NCI-H526 (cell line): ENCODE measurements around the gene PTPN1.

ENCODE experiments used
- DNase-seq, 2 experiments: peaks; one replicate each; lab custom pipeline; 2025; lab: John Stamatoyannopoulos, UW

Gene PTPN1

DNA sequence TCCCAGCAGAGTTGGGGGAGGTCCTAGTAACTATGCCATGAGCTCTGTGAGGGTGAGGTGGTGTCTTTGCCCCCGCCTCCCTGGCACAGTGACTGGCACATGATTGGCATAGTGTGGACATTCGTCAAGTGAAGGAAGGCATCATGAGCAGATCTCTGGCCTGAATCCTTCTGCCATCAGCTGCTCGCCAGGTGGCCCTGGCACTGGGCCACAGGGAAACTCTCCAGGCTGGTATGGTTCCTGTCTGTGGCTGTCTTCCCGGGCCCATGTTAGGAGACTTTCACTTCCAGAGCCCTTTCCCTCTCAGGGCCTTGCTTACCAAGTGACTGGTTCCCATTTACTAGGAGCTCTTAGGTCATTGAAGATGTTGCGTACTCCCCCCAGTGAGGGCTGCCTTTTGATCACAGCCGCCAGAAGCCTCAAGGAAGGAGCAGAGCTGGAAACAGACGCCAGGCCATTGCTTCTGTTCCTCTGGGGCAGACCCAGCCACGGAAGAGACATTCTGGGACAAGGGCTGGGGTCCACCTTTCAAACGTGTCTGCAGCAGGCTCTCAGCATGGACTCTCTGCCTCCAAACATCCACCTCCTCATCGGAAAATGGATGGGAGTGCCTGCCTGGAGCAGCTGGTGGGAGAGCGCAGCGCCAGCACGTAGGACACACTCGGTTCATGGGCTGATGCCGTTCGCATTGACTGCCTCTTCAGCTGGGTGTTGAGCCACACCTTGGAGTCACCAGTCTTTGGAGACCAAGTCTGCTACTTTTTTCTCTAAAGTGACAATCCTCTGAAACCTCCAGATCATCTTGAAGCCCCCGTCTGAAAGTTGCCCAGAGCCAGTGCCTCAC lies 67.2 kb downstream of the PTPN1 start:
- no peak for DNase-seq

DNA sequence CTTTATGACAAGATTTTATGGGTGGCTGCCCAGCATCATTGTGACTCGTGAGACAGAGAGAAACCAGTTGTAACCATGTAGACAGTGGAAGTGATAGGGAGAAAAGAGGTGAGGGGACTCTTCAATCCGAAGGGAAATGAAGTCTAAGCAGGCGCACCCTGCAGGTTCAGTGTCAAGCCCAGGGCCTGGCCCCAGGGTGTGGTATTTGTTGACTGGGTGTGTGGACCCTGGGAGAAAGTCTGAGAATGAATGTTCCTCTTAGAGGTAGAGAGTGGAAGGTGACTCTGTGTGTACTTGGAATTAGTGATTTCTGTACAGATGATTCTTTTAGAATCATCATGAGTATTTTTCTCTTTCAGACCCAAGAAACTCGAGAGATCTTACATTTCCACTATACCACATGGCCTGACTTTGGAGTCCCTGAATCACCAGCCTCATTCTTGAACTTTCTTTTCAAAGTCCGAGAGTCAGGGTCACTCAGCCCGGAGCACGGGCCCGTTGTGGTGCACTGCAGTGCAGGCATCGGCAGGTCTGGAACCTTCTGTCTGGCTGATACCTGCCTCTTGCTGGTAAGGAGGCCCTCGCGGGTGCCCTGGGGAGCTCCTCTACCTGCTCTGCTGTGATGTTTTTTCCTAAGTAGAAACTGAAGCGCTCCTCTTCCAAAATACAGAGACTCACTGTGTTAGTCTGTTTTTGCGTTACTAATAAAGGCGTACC lies 68.0 kb downstream of the PTPN1 start:
- no peak for DNase-seq

DNA sequence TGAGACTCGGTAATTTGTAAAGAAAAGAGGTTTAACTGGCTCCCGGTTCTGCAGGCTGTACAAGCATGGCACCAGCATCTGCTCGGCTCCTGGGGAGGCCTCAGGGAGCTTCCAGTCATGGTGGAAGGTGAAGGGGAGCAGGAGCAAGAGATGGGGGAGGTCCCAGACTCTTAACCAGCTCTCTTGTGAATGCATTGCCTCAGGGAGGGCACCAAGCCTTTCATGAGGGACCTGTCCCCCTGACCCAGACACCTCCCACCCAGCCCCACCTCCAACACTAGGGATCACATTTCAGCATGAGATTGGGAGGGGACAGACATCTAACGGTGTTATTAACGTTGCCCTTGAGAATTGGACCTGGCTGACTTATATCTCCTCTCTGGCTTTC lies 68.6 kb downstream of the PTPN1 start:
- DNase-seq = no peak

DNA sequence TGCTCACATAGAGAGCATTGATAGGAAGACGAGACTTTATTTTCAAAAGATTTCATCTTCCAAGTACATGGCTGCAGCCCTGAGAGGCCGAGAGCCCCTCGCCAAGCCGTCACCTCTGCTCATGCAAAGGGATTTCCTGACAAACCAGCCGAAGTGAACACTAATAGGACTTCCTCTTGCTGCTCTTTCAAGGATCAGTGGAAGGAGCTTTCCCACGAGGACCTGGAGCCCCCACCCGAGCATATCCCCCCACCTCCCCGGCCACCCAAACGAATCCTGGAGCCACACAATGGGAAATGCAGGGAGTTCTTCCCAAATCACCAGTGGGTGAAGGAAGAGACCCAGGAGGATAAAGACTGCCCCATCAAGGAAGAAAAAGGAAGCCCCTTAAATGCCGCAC lies 69.3 kb downstream of the PTPN1 start:
- no peak for DNase-seq

DNA sequence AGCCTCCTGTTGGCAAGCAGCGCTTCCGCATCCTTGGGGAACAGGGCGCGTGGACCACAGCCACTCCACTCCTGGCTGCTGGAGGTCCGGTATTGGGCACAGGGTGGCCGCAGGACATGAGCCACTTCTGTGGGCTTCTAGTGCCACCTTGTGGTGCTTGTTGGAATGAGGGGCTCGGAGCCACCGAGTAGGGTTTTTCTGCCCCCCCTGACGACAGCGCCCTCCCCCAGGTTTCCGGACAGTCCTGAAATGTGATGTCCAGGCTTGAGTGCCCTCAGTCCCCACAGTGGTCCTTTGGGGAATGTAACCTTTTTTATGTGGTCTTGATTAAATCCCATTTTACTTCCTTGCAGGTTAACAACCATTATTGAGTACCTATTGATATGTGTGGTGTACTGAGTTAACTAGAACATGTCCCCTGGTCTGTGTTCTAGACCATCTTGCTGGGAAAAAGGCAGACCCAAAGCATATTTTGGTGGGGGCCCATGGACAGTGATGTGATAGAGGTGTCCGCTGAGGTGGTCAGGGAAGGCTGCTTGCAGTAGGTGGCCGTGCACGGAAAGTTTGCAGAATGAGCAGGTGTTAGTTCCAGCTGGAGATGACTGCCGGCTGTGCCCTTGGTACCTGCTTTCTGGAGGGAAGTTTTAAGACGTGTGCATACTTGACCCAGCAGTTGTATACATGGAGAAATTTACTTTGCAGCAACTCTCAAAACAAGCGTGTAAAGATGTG lies 70.0 kb downstream of the PTPN1 start:
- peak in 1 of 2 experiments; percentile 64 for DNase-seq

DNA sequence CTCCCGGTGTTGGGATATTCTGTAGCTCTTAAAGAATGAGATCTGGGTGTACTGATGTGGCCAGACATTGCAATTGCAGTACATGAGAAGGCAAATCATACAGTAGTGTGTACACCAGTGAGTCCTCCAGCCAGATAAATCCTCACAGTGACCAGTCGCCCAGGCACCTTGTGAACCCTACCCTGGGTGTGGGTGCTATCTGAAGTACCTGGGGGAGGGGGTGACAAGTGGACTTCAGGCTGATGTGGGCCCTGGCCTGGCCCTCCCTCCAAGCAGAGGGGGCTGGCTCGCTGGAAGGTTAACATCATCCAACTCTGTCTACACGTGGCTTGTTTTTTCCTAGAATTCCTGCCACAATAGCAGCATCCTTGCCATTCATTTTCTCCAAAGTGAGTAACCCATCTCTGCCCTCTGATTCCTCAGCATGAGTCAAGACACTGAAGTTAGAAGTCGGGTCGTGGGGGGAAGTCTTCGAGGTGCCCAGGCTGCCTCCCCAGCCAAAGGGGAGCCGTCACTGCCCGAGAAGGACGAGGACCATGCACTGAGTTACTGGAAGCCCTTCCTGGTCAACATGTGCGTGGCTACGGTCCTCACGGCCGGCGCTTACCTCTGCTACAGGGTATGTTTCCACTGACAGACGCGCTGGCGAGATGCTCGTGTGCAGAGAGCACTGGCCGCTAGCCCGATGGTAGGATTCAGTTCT lies 70.8 kb downstream of the PTPN1 start:
- no peak for DNase-seq

DNA sequence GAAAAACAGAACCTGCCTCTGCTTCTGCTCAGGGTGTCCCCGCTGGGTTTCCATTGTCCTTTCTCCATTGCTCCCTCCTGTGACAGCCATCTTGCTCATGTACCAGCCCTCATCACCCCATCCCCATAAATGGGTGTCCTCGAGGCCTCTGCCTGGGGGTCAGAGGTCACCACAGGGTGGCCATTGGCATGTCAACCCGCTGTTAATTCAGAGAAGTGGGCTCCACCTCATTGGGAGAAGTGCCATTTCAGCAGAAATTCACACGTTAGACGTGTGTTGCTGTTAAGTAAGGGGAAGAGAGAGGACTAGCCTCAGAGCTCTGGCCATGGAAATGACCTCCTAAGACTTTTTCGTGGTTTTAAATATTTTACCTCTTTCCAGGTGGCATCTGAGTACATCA lies 71.9 kb downstream of the PTPN1 start:
- DNase-seq = no peak

DNA sequence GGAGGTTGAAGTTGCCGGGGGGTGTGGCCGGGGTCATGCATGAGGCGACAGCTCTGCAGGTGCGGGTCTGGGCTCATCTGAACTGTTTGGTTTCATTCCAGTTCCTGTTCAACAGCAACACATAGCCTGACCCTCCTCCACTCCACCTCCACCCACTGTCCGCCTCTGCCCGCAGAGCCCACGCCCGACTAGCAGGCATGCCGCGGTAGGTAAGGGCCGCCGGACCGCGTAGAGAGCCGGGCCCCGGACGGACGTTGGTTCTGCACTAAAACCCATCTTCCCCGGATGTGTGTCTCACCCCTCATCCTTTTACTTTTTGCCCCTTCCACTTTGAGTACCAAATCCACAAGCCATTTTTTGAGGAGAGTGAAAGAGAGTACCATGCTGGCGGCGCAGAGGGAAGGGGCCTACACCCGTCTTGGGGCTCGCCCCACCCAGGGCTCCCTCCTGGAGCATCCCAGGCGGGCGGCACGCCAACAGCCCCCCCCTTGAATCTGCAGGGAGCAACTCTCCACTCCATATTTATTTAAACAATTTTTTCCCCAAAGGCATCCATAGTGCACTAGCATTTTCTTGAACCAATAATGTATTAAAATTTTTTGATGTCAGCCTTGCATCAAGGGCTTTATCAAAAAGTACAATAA lies 72.5 kb downstream of the PTPN1 start:
- no peak for DNase-seq

DNA sequence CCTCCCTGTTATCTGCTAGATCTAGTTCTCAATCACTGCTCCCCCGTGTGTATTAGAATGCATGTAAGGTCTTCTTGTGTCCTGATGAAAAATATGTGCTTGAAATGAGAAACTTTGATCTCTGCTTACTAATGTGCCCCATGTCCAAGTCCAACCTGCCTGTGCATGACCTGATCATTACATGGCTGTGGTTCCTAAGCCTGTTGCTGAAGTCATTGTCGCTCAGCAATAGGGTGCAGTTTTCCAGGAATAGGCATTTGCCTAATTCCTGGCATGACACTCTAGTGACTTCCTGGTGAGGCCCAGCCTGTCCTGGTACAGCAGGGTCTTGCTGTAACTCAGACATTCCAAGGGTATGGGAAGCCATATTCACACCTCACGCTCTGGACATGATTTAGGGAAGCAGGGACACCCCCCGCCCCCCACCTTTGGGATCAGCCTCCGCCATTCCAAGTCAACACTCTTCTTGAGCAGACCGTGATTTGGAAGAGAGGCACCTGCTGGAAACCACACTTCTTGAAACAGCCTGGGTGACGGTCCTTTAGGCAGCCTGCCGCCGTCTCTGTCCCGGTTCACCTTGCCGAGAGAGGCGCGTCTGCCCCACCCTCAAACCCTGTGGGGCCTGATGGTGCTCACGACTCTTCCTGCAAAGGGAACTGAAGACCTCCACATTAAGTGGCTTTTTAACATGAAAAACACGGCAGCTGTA lies 73.4 kb downstream of the PTPN1 start:
- DNase-seq = no peak

DNA sequence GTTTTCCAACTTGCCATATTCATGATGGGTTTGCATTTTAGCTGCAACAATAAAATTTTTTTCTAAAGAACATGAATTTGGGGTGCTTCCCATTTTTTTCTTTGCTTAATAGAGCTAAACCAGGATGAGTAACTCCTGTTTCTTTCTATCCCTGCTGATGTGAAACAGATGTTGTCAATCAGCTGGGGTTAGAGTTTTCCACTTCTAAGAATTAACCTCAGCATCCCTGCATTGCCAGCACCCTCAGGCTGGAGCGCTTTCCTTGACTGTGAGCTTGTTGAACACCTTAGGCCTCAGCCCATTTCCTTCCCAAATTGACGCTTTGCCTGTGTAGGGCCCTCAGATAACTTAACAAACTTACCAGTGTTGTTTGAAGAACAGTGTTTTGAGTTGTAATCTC lies 74.5 kb downstream of the PTPN1 start:
- DNase-seq = no peak

DNA sequence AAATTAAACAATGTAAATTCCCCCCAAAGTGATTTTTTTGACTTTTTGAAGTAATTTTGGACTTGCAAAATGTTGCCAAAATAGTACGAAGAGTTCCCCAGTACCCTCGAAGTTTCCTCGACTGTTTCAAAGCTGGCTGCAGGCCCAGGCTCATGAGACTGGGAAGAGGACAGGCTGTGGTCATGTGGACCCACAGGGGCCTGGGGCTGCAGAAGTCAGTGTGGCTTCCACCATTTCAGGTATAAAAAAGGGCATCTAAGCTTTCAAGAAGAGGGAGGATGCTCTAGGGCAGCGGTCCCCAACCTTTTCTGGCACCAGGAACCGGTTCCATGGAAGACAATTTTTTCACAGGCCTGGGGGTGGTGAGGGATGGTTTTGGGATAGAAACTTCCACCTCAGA lies 75.0 kb downstream of the PTPN1 start:
- DNase-seq = no peak

DNA sequence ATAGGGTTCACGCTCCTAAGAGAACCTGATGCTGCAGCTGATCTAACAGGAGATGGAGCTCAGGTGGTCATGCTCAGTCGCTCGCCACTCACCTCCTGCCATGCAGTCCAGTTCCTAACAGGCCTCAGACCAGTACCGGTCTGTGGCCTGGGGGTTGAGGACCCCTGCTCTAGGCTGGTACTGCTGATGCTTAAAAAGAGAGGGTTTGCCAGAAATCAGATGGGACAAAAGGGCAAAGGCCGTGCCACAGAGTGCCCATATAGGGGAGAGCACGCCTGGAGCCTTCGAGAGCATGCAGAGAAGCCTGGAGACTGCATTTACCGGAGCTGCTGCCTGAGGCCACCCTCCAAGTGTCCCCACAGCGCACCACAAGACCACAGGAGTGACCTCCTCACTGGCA lies 75.5 kb downstream of the PTPN1 start:
- DNase-seq = no peak

DNA sequence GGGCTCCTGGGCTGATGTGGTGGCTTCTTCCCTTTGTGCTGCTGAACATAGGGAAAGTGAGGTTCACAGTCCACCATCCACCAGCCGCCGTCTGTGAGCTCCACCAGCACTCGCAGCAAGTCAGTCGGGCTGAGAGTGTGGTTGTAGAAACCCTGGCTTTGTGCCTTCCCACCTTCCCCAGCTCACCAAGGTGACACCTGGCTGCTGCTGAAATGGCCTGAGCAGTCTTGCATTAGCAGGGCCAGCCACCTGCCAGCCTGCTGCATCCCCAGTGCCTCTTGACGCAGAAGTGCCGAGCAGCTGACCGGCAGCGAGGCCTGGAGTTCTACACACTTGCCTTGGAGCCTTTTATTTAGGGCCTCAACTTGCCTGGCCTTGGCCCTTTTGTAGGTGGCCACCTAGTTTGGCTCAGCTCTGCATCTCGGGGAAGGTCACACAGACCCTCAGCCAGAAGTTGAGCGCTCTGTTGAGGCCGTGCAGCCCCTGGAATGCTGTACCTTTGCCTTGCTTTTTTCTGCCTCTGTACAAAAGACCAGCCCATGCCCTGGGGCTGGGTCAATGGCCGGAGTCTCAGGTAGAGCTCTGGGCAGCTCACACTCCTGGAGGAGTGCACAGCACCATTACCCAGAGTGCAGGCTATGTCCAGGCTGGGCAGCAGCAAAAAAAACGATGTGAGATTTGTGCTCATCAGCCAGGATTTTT lies 76.5 kb downstream of the PTPN1 start:
- no peak for DNase-seq

DNA sequence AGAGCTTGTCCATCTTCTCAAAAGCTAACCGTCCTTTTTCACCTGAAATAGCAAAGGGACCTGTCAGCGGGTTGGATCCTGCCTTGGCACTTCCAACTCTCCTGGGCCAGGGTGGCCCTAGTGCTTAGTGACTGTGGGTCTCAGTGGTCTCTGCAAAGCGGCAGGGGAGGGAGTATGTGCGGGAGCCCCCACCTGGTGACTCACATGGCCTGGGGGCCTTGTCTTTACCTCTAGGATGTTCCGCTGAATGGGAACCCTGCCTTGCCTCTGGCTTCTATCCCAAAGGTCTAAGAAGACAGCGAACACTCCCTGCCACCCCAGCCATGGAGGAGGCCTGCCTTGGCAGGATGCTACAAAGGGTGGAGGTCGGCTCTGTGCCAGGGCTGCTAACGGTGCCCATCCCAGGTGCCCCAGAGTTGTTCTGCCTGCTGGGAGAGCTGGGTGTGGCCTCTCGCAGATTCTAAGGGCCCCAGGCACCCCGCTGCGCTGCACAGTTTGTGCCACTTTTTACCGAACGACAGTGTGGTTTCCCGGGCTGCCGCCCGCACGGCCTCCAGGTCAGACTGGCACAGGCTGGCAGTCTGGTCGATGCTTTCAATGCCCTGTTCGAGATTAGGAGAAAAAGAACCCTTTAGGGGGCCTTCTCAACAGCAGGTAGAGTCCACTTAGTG lies 77.2 kb downstream of the PTPN1 start:
- DNase-seq = no peak

DNA sequence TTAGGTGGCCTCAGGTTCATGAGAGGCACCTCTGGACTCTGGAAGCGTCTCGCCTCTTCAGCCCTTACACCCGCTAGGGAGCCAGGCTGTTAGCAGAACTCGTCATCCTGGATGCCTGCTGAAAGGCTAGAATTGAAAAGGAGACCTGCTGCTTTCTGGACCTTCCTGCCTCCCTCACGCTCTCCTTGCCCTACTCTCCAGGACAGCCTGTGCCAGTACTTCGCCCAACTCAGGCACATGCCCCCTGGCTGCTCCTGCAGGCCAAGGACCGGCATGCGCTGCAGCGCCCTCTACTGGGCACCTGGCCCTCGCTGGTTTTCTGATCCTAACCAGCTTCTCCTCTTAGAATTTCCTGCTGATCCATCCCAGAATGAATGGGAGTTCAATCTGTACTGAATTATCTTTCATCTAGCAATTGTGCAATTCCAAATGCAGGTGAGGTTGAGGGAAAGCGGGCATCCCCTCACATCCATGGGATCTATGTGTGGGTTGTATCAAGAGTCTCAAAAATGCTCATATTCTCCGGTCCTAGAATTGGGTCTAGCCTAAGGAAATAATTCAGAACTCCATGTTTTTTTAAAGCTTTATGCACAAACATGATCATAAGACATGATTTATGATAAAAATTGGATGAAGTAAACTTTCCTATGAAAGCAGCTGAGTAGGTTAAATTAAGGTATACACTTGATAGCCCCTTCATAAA lies 78.0 kb downstream of the PTPN1 start:
- peak; percentile 41 to 82 for DNase-seq

DNA sequence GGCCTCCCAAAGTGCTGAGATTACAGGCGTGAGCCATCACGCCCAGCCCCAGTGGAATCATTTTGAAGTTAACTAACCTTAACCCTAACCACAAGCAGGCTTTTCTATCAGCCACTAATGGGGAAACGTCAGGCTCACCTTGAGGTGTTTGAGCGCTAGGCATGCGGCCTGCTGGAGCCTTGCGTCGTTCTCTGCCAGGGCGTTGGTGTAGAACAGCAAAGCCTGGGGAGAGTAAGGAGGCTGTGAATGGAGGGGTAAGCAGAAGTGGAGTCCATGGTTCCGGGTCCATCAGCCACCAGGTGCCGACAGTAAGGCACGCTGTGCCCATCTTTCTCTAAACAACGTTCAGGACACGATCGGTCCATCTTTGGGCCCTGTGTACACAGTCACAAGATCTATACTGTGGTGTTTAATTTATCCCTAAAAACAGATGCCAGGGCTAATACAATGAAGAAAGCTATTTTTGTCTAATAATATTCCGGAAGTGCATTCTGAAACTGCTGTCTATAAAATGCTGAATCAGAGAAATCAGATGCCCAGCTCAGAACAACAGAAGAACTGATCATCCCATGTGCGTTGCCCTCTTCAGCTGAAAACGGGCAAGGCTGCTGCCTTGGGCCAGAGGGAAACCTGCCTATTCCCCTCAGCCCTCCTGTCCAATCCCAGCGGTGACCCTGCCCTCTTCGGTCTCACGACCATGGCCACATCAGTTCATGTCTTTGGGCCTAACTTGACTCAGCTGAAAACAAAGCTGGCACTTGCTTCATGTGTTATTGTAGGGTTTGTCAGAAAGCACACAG lies 79.6 kb downstream of the PTPN1 start:
- DNase-seq = no peak

DNA sequence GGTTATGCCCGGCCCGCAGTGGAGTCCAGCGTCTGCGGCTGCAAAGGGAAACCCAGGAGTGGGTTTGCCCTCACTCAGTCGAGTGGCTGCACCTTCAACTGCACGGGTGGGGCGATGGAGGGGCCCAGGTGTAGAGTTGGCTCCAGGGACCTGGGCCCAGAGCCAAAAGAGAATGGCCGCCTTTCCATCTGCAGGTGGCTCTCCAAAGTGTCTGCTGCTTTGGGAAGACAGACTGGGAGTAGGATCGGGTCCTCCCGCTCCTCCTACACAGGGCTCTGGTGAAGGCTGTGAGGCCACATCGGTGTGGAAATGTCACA lies 80.1 kb downstream of the PTPN1 start:
- DNase-seq = no peak

DNA sequence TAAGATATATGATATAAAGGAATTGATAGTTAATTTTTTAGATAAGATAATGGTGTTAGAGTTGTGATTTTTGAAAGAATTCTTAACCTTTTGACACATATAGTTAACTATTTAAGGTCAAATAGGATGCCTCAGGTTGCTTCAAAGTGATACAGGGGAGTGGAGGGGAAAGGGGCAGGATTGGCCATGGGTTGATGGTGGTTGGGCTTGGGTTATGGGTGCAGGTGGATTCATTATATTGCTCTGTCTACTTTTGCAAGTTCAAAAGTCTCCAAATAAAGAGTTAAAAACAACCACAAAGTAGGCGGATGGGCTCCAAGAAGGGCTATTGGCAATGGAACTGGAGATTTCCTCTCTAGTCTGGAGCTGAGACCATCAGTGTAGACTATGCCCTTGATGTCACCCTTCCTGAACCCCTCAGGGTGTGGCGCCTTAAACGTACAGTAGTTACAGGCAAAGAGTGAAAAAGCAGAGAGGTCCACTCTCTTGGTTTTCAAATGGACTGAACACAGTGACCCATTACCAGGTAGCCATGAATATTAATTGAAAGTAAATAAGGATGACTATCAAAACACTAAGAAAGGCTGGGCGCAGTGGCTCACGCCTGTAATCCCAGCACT lies 81.2 kb downstream of the PTPN1 start:
- DNase-seq = no peak
